Cardiac fibroblast (primary cell): ENCODE data around the gene CFAP54.

ENCODE experiments used
- DNase-seq, 2 donors: peaks; one replicate each; pipeline versions ENCODE4 v3.0.0 to v3.0.0-alpha.2; 2010; ENCODE audit warnings: low read depth in 2 of 2
- H3K4me3 ChIP-seq, 2 donors: replicated peaks in 1 of 2; 1 replicate in 1 of 2; 2 replicates in 1 of 2; pipeline ENCODE4 v1.5.1; 2011; ENCODE audit warnings: low read depth in 2 of 2, low read length in 2 of 2, mild to moderate bottlenecking in 2 of 2, moderate library complexity in 1 of 2
- CTCF ChIP-seq: IDR thresholded peaks from one replicate; pipeline ENCODE4 v1.5.1; 2011; ENCODE audit warnings: low read depth, mild to moderate bottlenecking, low read length, inconsistent platforms

The CFAP54 gene

GRCh38 chr12:96824074-96824837 lies 334.9 kb downstream of the CFAP54 start:
- no peak overlapping the region for H3K4me3 ChIP-seq
- TF ChIP-seq CTCF, result no peak
- no peak for DNase-seq

DNA sequence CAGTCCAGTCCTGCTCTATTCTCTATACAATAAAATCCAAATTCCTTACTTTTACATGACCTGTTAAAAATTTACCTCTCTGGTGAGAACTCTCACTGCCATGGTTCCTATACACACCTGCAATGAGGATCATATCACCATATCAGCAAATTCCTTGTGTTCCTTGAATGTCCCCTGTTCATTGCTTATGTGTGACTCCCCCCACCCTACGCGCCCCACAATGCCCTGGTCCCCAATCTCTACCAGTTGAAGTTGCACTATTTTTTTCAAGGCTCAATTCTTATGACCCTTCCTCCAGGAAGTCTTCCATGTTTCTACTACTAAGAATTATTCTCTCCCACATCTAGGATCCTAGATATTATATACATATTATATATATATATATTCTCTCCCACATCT lies 335.5 kb downstream of the CFAP54 start:
- DNase-seq, result no peak
- H3K4me3 ChIP-seq, result no peak overlapping the region
- TF ChIP-seq CTCF, result no peak

DNA sequence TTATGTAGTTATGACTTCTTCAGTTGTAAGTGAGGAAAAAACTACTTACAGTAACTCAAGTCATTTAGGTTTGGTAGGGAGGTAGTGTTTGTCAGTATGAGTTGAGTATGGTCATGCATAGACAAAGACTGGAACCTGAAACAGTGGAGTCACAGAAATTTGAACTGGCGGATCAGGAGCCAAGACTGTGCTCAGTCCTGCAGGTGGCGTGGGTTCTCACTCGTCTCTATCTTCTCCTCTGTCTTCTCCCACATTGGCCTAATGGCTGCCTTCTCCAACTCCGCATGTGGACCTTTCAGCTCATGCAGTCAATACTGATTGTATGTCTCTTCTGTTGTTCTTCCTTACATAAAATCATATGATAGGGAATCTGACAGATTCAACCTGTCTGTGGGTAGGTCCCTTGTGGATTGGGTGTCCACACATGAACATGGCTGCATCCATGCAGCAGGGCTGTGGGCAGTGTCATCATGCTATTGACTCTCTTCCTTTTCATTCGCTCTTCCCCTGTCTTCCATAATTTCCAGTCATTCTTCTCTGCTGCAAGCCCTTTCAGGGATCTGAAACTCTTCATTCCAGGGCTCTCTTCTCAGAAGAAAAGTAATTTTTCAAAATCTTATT lies 338.9 kb downstream of the CFAP54 start:
- no peak for DNase-seq
- no peak for TF ChIP-seq CTCF
- no peak overlapping the region for H3K4me3 ChIP-seq

- TF ChIP-seq CTCF, result no peak
- no peak for DNase-seq
- no peak overlapping the region for H3K4me3 ChIP-seq
Measured at GRCh38 chr12:96829354-96829753, 340.0 kb downstream of the CFAP54 start.

DNA sequence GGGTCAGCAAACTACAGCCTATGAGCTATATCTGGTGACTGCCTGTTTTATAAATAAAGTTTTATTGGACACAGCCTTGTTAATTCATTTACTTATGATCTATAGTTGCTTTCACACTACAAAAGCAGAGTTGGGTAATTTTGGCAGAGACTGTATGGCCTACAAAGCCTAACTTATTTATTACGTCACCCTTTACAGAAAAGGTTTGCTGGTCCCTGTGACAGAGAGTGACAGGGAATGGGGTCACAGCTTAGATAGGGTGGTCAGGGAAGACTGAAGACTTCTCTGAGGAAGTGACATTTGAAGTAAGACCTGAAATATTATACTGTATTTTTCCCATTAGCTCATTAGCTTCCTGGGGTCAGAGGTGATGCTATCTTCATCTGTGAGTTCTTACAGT lies 342.0 kb downstream of the CFAP54 start:
- H3K4me3 ChIP-seq, result no peak overlapping the region
- DNase-seq, result no peak
- no peak for TF ChIP-seq CTCF

GRCh38 chr12:96846293-96846692 lies 356.9 kb downstream of the CFAP54 start:
- no peak for TF ChIP-seq CTCF
- no peak overlapping the region for H3K4me3 ChIP-seq
- DNase-seq, result no peak
